Gastrocnemius medialis (tissue), 4 donors: ENCODE data around the gene SLC22A4.

Source experiments
- CTCF ChIP-seq, 5 experiments: fragments of 450-650 bp in 3 of 5; fragments of 200-600 bp in 2 of 5; sonication (generic) in 2 of 5; IDR thresholded peaks in 4 of 5; conservative IDR thresholded peaks in 1 of 5; 1 replicate in 4 of 5; 2 replicates in 1 of 5; pipeline ENCODE4 v1.5.1; 2016 to 2019; ENCODE audit warnings: antibody characterized with exemption in 5 of 5, mild to moderate bottlenecking in 3 of 5, moderate library complexity in 3 of 5
- POLR2A ChIP-seq, 2 donors: fragments of 450-650 bp; IDR thresholded peaks; one replicate each; pipeline ENCODE4 v1.6.1; 2017; ENCODE audit warnings: antibody characterized with exemption in 2 of 2, mild to moderate bottlenecking in 2 of 2, moderate library complexity in 2 of 2

- TF ChIP-seq CTCF (IDR thresholded peaks at IDR 0.05 in 4 of 5, conservative IDR thresholded peaks at IDR 0.05 in 1 of 5): no peak
- no peak for TF ChIP-seq POLR2A (IDR thresholded peaks at IDR 0.05)
Measured at GRCh38 chr5:132321109-132321721, 27.0 kb downstream of the SLC22A4 start.
